Natural killer cell (primary cell): Measurements from ENCODE around the gene TBC1D10B. TPM values are rescaled to one million over a fixed set of nuclear protein-coding genes. Genes with fewer than 3 reads are reported as not detected.

ENCODE experiments used
- ATAC-seq, 3 donors: fragments of 150-1000 bp in 2 of 3; fragments of 200-7000 bp in 1 of 3; cut with Tn5 transposase; 1 replicate in 1 of 3; 2 replicates in 2 of 3; pipeline ENCODE4 v1.10.0; 2021; ENCODE audit warnings: mild to moderate bottlenecking in 2 of 3, moderate library complexity in 2 of 3
- DNase-seq, 2 donors: peaks; one replicate each; pipeline versions ENCODE4 v3.0.0 to v3.0.0-alpha.2; 2013 to 2021; ENCODE audit warnings: mixed read lengths in 1 of 2
- H3K27ac ChIP-seq: one replicate; pipeline ENCODE4 v1.5.1; 2013; ENCODE audit warnings: mild to moderate bottlenecking, low read length
- H3K27me3 ChIP-seq: one replicate; pipeline ENCODE4 v1.6.1; 2013; ENCODE audit warnings: low read length; ENCODE audit not compliant: control insufficient read depth, insufficient read depth
- H3K36me3 ChIP-seq: one replicate; pipeline ENCODE4 v1.6.1; 2013; ENCODE audit warnings: low read length; ENCODE audit not compliant: control insufficient read depth, insufficient read depth
- H3K4me1 ChIP-seq: one replicate; pipeline ENCODE4 v1.6.1; 2013; ENCODE audit warnings: low read length; ENCODE audit not compliant: control insufficient read depth, insufficient read depth
- H3K4me3 ChIP-seq: one replicate; pipeline ENCODE4 v1.5.1; 2013; ENCODE audit warnings: low read length
- H3K9me3 ChIP-seq: one replicate; pipeline ENCODE4 v1.6.1; 2013; ENCODE audit warnings: low read length; ENCODE audit not compliant: control insufficient read depth, insufficient read depth
- H3K27ac Mint-ChIP-seq, 2 donors: one replicate each; pipeline ENCODE4 v1.8.0; 2022; ENCODE audit warnings: mild to moderate bottlenecking in 2 of 2, mixed read lengths in 2 of 2, moderate library complexity in 1 of 2
- H3K27me3 Mint-ChIP-seq, 2 donors: one replicate each; pipeline ENCODE4 v1.8.0; 2022; ENCODE audit warnings: low read depth in 2 of 2, mixed read lengths in 2 of 2
- H3K36me3 Mint-ChIP-seq: one replicate; pipeline ENCODE4 v1.8.0; 2022; ENCODE audit warnings: mixed read lengths
- H3K4me1 Mint-ChIP-seq, 2 donors: one replicate each; pipeline ENCODE4 v1.8.0; 2022; ENCODE audit warnings: mixed read lengths in 2 of 2
- H3K4me3 Mint-ChIP-seq: one replicate; pipeline ENCODE4 v1.8.0; 2022; ENCODE audit warnings: mild to moderate bottlenecking, moderate library complexity, mixed read lengths
- H3K9me3 Mint-ChIP-seq, 2 donors: one replicate each; pipeline ENCODE4 v1.8.0; 2022; ENCODE audit warnings: mixed read lengths in 2 of 2
- WGBS: methylation state at CpG from one replicate; pipeline ENCODE4 v1.1.7; 2013; ENCODE audit warnings: missing lambda C conversion rate; ENCODE audit not compliant: insufficient coverage; 5-methylcytosine and 5-hydroxymethylcytosine counted together
- intact Hi-C: fragments of 100-400 bp; cut with micrococcal nuclease; formaldehyde crosslinking; loops from one replicate; pipeline ENCODE4 v1.14.2; 2022
- total RNA-seq, 4 donors: library from RNA; stranded (reverse); fragments of 120-200 nt in 1 of 4; gene quantifications; one replicate each; pipeline versions ENCODE4 v1.2.3 to v1.2.4, GENCODE V29; 2013 to 2022
- TF ChIP-seq, protein P1 (sequence below): fragments of 200-600 bp; IDR thresholded peaks from one replicate; pipeline ENCODE4 v1.8.0; 2022; ENCODE audit warnings: antibody characterized with exemption

The TBC1D10B gene
- total RNA-seq, 3 donors from 2014 or later (not counting 1 experiment from before 2014, with no cell fraction given): 43.0 to 55.3 (median 50.2) TPM

DNA sequence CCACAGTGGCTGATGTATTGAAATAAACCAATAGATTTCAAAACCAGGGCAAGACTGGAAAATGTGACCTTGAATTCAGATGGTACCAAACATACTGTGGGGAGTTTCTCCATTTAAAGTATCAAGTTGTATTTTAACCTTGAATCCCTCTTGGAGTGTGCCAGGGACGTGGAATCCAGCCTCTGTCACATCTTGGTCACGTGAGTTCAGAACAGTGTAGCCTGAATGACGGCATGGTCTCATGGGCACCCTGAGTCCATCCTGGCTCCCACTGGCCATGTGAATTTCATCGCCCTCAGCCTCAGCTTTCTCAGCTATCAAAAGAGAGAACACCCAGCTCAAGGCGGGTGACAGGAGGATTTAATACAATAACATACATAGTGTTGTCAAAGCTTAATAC lies 43.9 kb upstream of the TBC1D10B start:
- Mint-ChIP-seq H3K27me3 (no peaks in the 10 kb centered on the region), H3K4me1 (peaks cover 21 to 24% of the 10 kb centered on the region in 2 donors), H3K36me3 (no peaks in the 10 kb centered on the region), H3K27ac (no peak overlapping the region), H3K4me3 (no peak overlapping the region), H3K9me3 (no peaks in the 10 kb centered on the region)
- intact Hi-C loops: no loop called here
- H3K27me3 ChIP-seq: no peaks in the 10 kb centered on the region
- TF ChIP-seq, protein P1, sequence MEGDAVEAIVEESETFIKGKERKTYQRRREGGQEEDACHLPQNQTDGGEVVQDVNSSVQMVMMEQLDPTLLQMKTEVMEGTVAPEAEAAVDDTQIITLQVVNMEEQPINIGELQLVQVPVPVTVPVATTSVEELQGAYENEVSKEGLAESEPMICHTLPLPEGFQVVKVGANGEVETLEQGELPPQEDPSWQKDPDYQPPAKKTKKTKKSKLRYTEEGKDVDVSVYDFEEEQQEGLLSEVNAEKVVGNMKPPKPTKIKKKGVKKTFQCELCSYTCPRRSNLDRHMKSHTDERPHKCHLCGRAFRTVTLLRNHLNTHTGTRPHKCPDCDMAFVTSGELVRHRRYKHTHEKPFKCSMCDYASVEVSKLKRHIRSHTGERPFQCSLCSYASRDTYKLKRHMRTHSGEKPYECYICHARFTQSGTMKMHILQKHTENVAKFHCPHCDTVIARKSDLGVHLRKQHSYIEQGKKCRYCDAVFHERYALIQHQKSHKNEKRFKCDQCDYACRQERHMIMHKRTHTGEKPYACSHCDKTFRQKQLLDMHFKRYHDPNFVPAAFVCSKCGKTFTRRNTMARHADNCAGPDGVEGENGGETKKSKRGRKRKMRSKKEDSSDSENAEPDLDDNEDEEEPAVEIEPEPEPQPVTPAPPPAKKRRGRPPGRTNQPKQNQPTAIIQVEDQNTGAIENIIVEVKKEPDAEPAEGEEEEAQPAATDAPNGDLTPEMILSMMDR: no peak
- WGBS: 97% methylated on average over 4 of the region's 5 CpGs
- DNase-seq: no peak
- H3K36me3 ChIP-seq: no peaks in the 10 kb centered on the region
- H3K9me3 ChIP-seq: no peaks in the 10 kb centered on the region
- peaks cover 17% of the 10 kb centered on the region for H3K4me1 ChIP-seq
- no peak overlapping the region for H3K27ac ChIP-seq
- H3K4me3 ChIP-seq: no peak overlapping the region
- ATAC-seq: no peak

DNA sequence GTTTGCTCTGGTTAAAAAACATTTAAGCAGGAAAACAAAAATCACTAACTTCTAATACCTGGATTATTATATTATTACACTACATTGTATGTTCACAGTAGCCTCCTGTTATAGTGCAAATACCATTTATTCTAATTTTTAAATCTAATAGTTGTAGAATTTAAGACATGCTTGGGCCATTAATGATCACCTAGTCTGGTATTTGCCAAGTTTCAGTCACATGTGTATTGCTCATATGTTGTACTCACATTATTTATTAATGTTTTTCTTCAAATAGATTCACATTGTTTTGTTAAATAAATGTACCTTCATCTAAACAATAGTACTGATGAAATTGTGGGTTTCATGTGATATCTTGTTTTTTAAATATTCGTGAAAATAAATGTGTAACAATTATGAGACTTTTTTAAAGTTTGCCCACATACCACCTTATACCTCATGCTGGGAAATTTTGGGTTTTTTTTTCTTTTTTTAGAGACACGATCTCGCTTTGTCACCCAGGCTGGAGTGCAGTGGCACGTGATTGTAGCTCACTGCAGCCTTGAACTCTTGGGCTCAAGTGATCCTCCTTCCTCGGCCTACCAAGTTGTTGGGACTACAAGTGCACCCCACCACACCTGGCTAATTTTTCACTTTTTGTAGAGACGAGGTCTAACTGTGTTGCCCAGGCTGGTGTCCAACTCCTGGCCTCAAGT lies 43.0 kb upstream of the TBC1D10B start:
- Histone ChIP-seq H3K4me1 (peaks cover 16% of the 10 kb centered on the region), H3K9me3 (no peaks in the 10 kb centered on the region), H3K27ac (no peak overlapping the region), H3K36me3 (no peaks in the 10 kb centered on the region), H3K27me3 (no peaks in the 10 kb centered on the region), H3K4me3 (no peak overlapping the region)
- ATAC-seq (no peak), DNase-seq (no peak)
- H3K27me3 Mint-ChIP-seq: no peaks in the 10 kb centered on the region
- WGBS: 90% methylated on average over 5 of the region's 6 CpGs
- H3K36me3 Mint-ChIP-seq: no peaks in the 10 kb centered on the region
- no peaks in the 10 kb centered on the region for H3K9me3 Mint-ChIP-seq
- no peak overlapping the region for H3K27ac Mint-ChIP-seq
- intact Hi-C loops: no loop called here
- no peak overlapping the region for H3K4me3 Mint-ChIP-seq
- peaks cover 22 to 25% of the 10 kb centered on the region in 2 donors for H3K4me1 Mint-ChIP-seq
- TF ChIP-seq, protein P1: no peak

DNA sequence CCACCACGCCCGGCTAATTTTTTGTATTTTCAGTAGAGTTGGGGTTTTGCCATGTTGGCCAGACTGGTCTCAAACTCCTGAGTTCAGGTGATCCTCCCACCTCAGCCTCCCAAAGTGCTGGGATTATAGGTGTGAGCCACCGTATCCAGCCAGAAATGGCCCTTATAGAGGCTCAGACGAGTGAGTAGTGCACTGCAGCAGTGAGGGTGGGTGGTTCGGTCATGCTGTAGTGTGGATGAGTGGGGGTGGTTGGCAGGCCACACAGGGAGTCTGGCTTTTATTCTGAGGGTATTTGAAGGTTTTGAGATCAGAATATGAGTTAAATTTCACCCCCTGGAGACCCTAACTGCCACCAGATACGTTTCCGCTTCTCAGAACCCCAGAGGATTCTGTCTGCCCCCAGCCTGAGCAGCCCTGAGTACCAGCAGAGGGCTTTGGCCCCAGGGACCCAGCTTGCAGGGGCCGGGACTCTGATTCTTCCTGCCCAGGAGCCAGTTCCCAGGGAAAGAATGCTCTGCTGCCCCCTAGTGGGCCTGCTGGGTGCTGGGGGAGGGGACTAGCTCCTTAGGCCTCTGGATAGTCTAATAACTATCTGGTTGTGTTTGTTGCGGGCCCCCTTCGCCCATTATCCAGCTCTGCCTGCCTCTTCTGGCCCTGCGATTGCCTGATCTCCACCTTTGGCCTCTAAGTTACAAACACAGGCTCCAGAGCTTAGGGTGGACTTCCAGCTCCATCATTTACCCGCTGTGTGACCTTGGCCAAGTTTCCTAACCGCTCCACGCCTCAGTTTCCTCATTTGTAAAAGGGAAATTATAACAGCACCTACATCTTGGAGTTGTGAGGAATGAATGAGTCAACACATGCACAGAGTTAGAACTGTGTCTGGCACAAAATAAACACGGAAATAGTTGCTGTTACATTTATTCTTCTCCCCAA lies 39.1 kb upstream of the TBC1D10B start:
- no peaks in the 10 kb centered on the region for H3K9me3 Mint-ChIP-seq
- WGBS: 42% methylated on average over 13 of the region's 15 CpGs
- peak; percentile 63 to 80 (median 68) for ATAC-seq
- peak overlapping the region in 1 of 2 donors; percentile 31 for H3K27ac Mint-ChIP-seq
- H3K36me3 ChIP-seq: no peaks in the 10 kb centered on the region
- H3K27me3 Mint-ChIP-seq: no peaks in the 10 kb centered on the region
- intact Hi-C loops: loop anchor here (10.0 kb wide), 1 partner anchor 345 kb away; the partner anchor contains the start of gene ALDOA
- H3K4me1 Mint-ChIP-seq: peaks cover 15 to 21% of the 10 kb centered on the region in 2 donors
- H3K4me3 ChIP-seq: no peak overlapping the region
- H3K4me3 Mint-ChIP-seq: peak overlapping the region; percentile 37
- peaks cover 24% of the 10 kb centered on the region for H3K4me1 ChIP-seq
- H3K9me3 ChIP-seq: no peaks in the 10 kb centered on the region
- H3K36me3 Mint-ChIP-seq: no peaks in the 10 kb centered on the region
- DNase-seq: peak; percentile 91 to 95
- H3K27me3 ChIP-seq: no peaks in the 10 kb centered on the region
- TF ChIP-seq, protein P1: peak; percentile 91
- H3K27ac ChIP-seq: no peak overlapping the region
